Measurements from ENCODE around the gene CSF1R. TPM values are rescaled to one million over a fixed set of nuclear protein-coding genes. Genes with fewer than 3 reads are reported as not detected.

Gene CSF1R
- total and polyA plus RNA-seq, 2 donors (not counting 3 experiments of a cell fraction or from before 2014, with no cell fraction given) = not detected

DNA sequence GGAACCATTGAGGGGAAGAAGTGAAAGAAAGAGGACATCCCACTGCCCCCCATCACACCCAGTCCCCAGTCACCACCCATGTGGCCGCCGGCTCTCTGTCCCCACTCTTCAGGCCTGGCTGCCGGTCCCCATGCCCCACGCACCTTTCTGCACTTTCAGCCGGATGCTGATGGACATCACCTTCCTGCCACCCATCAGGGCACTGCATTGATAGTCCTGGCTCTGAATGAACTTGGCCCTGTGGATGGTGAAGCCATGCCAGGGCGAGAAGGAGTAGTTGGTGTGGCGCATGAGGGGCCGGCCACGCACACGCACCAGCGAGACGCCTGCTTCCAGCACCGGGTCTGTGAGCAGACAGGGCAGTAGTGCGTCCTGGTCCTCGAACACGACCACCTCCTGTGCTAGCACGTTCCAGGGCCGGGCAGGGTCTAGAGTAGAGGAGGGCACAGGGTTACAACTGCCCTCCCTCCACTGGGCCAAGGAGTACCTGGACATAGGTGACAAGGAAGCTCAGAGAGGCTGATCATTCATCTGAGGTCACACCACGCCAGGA is 6.4 kb downstream of the CSF1R start:
- ChIA-PET CTCF (no interaction called here), POLR2A (no interaction called here)
- Histone ChIP-seq H2AFZ (ENCODE audit: low read depth, low read length) (no peak overlapping the region), H3K9me3 (replicated peaks; ENCODE audit: control insufficient read depth, insufficient read depth, low read length) (no peaks in the 10 kb centered on the region), H3K4me1 (ENCODE audit: control insufficient read depth, extremely low read depth, insufficient read depth, low read length) (peaks cover 17% of the 10 kb centered on the region), H3K4me3 (replicated peaks in 1 of 3; ENCODE audit: insufficient read depth in 1 of 3, low read depth in 1 of 3, low read length in 3 of 3) (no peak overlapping the region), H3K4me2 (ENCODE audit: insufficient read depth, low read length) (no peak overlapping the region), H3K79me2 (ENCODE audit: control insufficient read depth, insufficient read depth, low read length) (no peaks in the 10 kb centered on the region), H3K9ac (replicated peaks; ENCODE audit: extremely low read depth, insufficient read depth, low read length) (no peak overlapping the region), H3K36me3 (ENCODE audit: control insufficient read depth in 2 of 2, extremely low read depth in 1 of 2, insufficient read depth in 2 of 2, low read length in 2 of 2) (no peaks in the 10 kb centered on the region), H3K9me1 (replicated peaks; ENCODE audit: control insufficient read depth, extremely low read depth, insufficient read depth, low read length) (no peaks in the 10 kb centered on the region), H3K27ac (ENCODE audit: insufficient read depth, low read depth, low read length) (no peak overlapping the region), H3K27me3 (ENCODE audit: control insufficient read depth in 2 of 2, insufficient read depth in 2 of 2, low read length in 2 of 2) (peaks cover 1 to 5% of the 10 kb centered on the region in 2 experiments), H4K20me1 (replicated peaks; ENCODE audit: control insufficient read depth, extremely low read depth, insufficient read depth, low read length) (no peaks in the 10 kb centered on the region)
- BruUV-seq (replicated peaks) = no TSS peak
- intact Hi-C loops (cut with micrococcal nuclease) = no loop called here
- no peak for TF ChIP-seq EZH2 (IDR thresholded peaks at IDR 0.05; ENCODE audit: borderline replicate concordance, low read depth, low read length, severe bottlenecking)
- no peak for TF ChIP-seq GATA2 (IDR thresholded peaks at IDR 0.05; ENCODE audit: insufficient read depth, insufficient read length, low read depth, low read length)
- no peak for TF ChIP-seq FOS (IDR thresholded peaks at IDR 0.05; ENCODE audit: borderline replicate concordance, insufficient read depth, low read length)
- no peak for DNase-seq (ENCODE audit: low read depth, low spot score)
- dilution Hi-C loops (cut with MboI; ENCODE audit: extremely low pct_ligation_motif_present, low sequenced_read_pairs) = no loop called here
- no peak for FAIRE-seq

DNA sequence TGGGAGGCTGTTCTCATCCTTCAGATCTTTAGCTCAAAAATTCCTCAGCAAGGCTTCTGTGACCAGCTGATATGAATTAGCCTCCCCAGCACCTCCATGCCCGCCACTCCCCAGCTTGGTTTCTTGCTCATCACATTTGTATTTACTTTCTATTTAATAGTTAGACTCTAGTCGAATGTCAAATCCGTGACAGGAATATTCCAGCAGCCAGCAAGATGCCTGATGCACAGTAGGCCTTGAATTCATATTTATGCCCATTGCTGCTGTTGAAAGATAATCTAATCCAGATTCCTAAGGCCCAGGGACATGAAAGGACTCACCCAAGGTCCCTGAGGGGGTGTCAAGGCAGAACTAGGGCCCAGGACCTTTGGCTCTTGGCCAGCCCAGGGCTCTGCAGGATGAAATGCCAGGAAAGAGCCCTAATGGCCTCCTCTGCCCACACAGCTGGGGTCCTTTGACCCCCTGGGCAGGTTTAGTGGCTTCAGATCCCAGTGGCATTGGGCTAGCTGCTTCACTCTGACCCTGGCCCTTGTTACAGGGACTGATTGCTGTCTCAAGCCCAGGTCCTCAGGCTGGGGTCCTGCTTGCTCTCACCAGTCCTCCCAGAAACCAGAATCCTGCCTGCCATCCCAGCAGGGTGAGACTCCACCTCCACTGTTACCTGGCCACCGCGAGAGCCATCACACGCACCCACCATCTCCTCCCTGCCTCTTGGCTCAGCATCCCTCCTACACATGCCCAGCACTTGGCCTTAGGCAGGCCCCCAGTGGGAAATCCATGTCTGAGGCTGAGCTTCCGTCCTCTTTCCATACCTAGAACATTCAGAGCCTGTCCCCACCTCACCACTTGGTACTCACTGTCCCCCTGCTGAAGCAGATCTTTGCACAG is 7.3 kb downstream of the CSF1R start:
- FAIRE-seq (no peak), DNase-seq (ENCODE audit: low read depth, low spot score) (no peak)
- H3K27ac ChIP-seq (ENCODE audit: insufficient read depth, low read depth, low read length) = no peak overlapping the region
- peaks cover 17% of the 10 kb centered on the region for H3K4me1 ChIP-seq (ENCODE audit: control insufficient read depth, extremely low read depth, insufficient read depth, low read length)
- BruUV-seq (replicated peaks) = no TSS peak
- dilution Hi-C loops (cut with MboI; ENCODE audit: extremely low pct_ligation_motif_present, low sequenced_read_pairs) = no loop called here
- no peaks in the 10 kb centered on the region for H4K20me1 ChIP-seq (replicated peaks; ENCODE audit: control insufficient read depth, extremely low read depth, insufficient read depth, low read length)
- H3K9ac ChIP-seq (replicated peaks; ENCODE audit: extremely low read depth, insufficient read depth, low read length) = no peak overlapping the region
- H3K4me2 ChIP-seq (ENCODE audit: insufficient read depth, low read length) = no peak overlapping the region
- TF ChIP-seq GATA2 (IDR thresholded peaks at IDR 0.05; ENCODE audit: insufficient read depth, insufficient read length, low read depth, low read length) (no peak), FOS (IDR thresholded peaks at IDR 0.05; ENCODE audit: borderline replicate concordance, insufficient read depth, low read length) (no peak), POLR2A (IDR thresholded peaks at IDR 0.05; ENCODE audit: low read depth, low read length) (no peak), JUN (IDR thresholded peaks at IDR 0.05; ENCODE audit: borderline replicate concordance, insufficient read depth, insufficient read length, low read depth) (no peak), POLR2AphosphoS5 (IDR thresholded peaks at IDR 0.05; ENCODE audit: insufficient read depth, low read depth, low read length) (no peak), MYC (IDR thresholded peaks at IDR 0.05; ENCODE audit: low read depth, low read length) (no peak), EZH2 (IDR thresholded peaks at IDR 0.05; ENCODE audit: borderline replicate concordance, low read depth, low read length, severe bottlenecking) (no peak)
- TF ChIP-seq, protein P1, sequence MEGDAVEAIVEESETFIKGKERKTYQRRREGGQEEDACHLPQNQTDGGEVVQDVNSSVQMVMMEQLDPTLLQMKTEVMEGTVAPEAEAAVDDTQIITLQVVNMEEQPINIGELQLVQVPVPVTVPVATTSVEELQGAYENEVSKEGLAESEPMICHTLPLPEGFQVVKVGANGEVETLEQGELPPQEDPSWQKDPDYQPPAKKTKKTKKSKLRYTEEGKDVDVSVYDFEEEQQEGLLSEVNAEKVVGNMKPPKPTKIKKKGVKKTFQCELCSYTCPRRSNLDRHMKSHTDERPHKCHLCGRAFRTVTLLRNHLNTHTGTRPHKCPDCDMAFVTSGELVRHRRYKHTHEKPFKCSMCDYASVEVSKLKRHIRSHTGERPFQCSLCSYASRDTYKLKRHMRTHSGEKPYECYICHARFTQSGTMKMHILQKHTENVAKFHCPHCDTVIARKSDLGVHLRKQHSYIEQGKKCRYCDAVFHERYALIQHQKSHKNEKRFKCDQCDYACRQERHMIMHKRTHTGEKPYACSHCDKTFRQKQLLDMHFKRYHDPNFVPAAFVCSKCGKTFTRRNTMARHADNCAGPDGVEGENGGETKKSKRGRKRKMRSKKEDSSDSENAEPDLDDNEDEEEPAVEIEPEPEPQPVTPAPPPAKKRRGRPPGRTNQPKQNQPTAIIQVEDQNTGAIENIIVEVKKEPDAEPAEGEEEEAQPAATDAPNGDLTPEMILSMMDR (IDR thresholded peaks at IDR 0.05; ENCODE audit: extremely low read depth in 1 of 2, insufficient read depth in 1 of 2, low read depth in 1 of 2, low read length in 2 of 2) = no peak
- TF ChIP-seq, protein P2, sequence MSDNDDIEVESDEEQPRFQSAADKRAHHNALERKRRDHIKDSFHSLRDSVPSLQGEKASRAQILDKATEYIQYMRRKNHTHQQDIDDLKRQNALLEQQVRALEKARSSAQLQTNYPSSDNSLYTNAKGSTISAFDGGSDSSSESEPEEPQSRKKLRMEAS (IDR thresholded peaks at IDR 0.05; ENCODE audit: insufficient read depth, insufficient read length) = no peak
- no peaks in the 10 kb centered on the region for H3K36me3 ChIP-seq (ENCODE audit: control insufficient read depth in 2 of 2, extremely low read depth in 1 of 2, insufficient read depth in 2 of 2, low read length in 2 of 2)
- H3K79me2 ChIP-seq (ENCODE audit: control insufficient read depth, insufficient read depth, low read length) = no peaks in the 10 kb centered on the region
- POLR2A ChIA-PET = no interaction called here
- no peak overlapping the region for H3K4me3 ChIP-seq (replicated peaks in 1 of 3; ENCODE audit: insufficient read depth in 1 of 3, low read depth in 1 of 3, low read length in 3 of 3)
- peaks cover 4 to 9% of the 10 kb centered on the region in 2 experiments for H3K27me3 ChIP-seq (ENCODE audit: control insufficient read depth in 2 of 2, insufficient read depth in 2 of 2, low read length in 2 of 2)
- H2AFZ ChIP-seq (ENCODE audit: low read depth, low read length) = no peak overlapping the region
- H3K9me1 ChIP-seq (replicated peaks; ENCODE audit: control insufficient read depth, extremely low read depth, insufficient read depth, low read length) = no peaks in the 10 kb centered on the region
- intact Hi-C loops (cut with micrococcal nuclease) = no loop called here
- CTCF ChIA-PET = no interaction called here
- no peaks in the 10 kb centered on the region for H3K9me3 ChIP-seq (replicated peaks; ENCODE audit: control insufficient read depth, insufficient read depth, low read length)
